Naive B cell (primary cell): Measurements from ENCODE around the gene AIFM3. TPM values are rescaled to one million over a fixed set of nuclear protein-coding genes. Genes with fewer than 3 reads are reported as not detected.

Source experiments
- ATAC-seq, 2 donors: fragments of 150-1000 bp; cut with Tn5 transposase; 2 replicates each; pipeline ENCODE4 v1.10.0; 2021; ENCODE audit warnings: low read depth in 2 of 2, mild to moderate bottlenecking in 2 of 2, moderate library complexity in 2 of 2
- DNase-seq: peaks from one replicate; pipeline ENCODE4 v3.0.0; 2022
- H3K27ac Mint-ChIP-seq, 6 donors: one replicate each; pipeline ENCODE4 v1.8.0; 2020 to 2022; ENCODE audit warnings: mild to moderate bottlenecking in 6 of 6, mixed read lengths in 6 of 6, moderate library complexity in 5 of 6, inconsistent platforms in 2 of 6
- H3K27me3 Mint-ChIP-seq, 3 donors: one replicate each; pipeline ENCODE4 v1.8.0; 2021 to 2022; ENCODE audit warnings: mixed read lengths in 3 of 3, mild to moderate bottlenecking in 1 of 3
- H3K36me3 Mint-ChIP-seq, 2 donors: one replicate each; pipeline ENCODE4 v1.8.0; 2020 to 2022; ENCODE audit warnings: mixed read lengths in 2 of 2, inconsistent platforms in 1 of 2, mild to moderate bottlenecking in 1 of 2
- H3K4me1 Mint-ChIP-seq, 3 donors: one replicate each; pipeline ENCODE4 v1.8.0; 2020 to 2022; ENCODE audit warnings: mixed read lengths in 3 of 3, inconsistent platforms in 1 of 3, mild to moderate bottlenecking in 1 of 3, moderate library complexity in 1 of 3
- H3K4me3 Mint-ChIP-seq, 8 donors: one replicate each; pipeline ENCODE4 v1.8.0; 2020 to 2022; ENCODE audit warnings: mild to moderate bottlenecking in 8 of 8, mixed read lengths in 8 of 8, moderate library complexity in 8 of 8, inconsistent platforms in 2 of 8
- H3K9me3 Mint-ChIP-seq, 7 donors: one replicate each; pipeline ENCODE4 v1.8.0; 2020 to 2022; ENCODE audit warnings: mixed read lengths in 7 of 7, mild to moderate bottlenecking in 5 of 7, inconsistent platforms in 2 of 7, moderate library complexity in 1 of 7
- polyA plus RNA-seq, 6 donors: library from polyadenylated mRNA; unstranded; fragments of 300-500 nt; fragmentation: Illumina TruSeq; gene quantifications; one replicate each; pipeline ENCODE4 v1.2.3, GENCODE V29; 2021; ENCODE audit warnings: low read depth in 6 of 6

Gene AIFM3
- polyA plus RNA-seq, 6 donors from 2014 or later, result 0.26 to 0.82 TPM; not detected in 4

GRCh38 chr22:20977019-20977418 lies 10.0 kb downstream of the AIFM3 start:
- DNase-seq, result no peak
- H3K4me3 Mint-ChIP-seq, result peak overlapping the region in 1 of 8 donors; percentile 55
- peaks cover 23 to 41% (median 31%) of the 10 kb centered on the region in 3 donors for H3K4me1 Mint-ChIP-seq
- peaks cover 0 to 37% (median 8%) of the 10 kb centered on the region in 3 donors for H3K27me3 Mint-ChIP-seq
- peaks cover 0 to 4% (median 0%) of the 10 kb centered on the region in 7 donors for H3K9me3 Mint-ChIP-seq
- no peaks in the 10 kb centered on the region for H3K36me3 Mint-ChIP-seq
- no peak for ATAC-seq
- H3K27ac Mint-ChIP-seq, result peak overlapping the region in 1 of 6 donors; percentile 34

DNA sequence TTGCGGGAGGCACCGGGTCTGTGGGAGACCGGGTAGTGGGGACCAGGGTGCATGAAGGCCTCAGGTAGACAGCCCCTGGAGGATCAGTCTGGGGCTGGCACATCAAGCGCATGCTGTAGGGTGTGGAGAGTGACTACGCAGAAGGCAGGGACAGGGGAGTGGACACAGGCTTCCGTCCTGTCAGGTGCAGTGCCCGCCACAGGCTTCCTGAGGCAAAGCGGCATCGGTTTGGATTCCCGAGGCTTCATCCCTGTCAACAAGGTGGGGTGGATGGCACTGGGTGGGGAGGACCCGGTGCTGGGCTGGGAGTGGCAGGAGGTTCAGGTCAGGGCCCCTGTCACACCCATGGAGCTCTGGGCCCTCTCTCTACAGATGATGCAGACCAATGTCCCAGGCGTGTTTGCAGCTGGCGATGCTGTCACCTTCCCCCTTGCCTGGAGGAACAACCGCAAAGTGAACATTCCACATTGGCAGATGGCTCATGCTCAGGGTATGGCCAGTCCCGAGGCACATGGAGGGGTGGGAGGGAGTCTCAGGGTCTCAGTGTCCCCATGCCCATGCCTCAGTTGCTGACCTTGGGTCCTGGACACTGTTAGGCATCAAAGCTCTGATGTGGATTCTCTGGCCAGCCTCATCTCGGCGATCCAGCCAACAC lies 10.6 kb downstream of the AIFM3 start:
- H3K4me1 Mint-ChIP-seq, result peaks cover 26 to 38% (median 32%) of the 10 kb centered on the region in 3 donors
- H3K27me3 Mint-ChIP-seq, result peaks cover 0 to 37% (median 8%) of the 10 kb centered on the region in 3 donors
- H3K36me3 Mint-ChIP-seq, result no peaks in the 10 kb centered on the region
- no peak overlapping the region for H3K27ac Mint-ChIP-seq
- DNase-seq (no peak), ATAC-seq (no peak)
- no peak overlapping the region for H3K4me3 Mint-ChIP-seq
- H3K9me3 Mint-ChIP-seq, result peaks cover 0 to 4% (median 0%) of the 10 kb centered on the region in 7 donors

- H3K27ac Mint-ChIP-seq, result peak overlapping the region in 1 of 6 donors; percentile 66
- DNase-seq (no peak), ATAC-seq (no peak)
- H3K27me3 Mint-ChIP-seq, result peaks cover 0 to 37% (median 8%) of the 10 kb centered on the region in 3 donors
- H3K36me3 Mint-ChIP-seq, result no peaks in the 10 kb centered on the region
- peaks cover 0 to 4% (median 0%) of the 10 kb centered on the region in 7 donors for H3K9me3 Mint-ChIP-seq
- peak overlapping the region in 2 of 8 donors; percentile 62 to 91 for H3K4me3 Mint-ChIP-seq
- peaks cover 29 to 40% (median 31%) of the 10 kb centered on the region in 3 donors for H3K4me1 Mint-ChIP-seq
Observed at GRCh38 chr22:20978419-20978818, 11.4 kb downstream of the AIFM3 start.

GRCh38 chr22:20979243-20979809 lies 12.3 kb downstream of the AIFM3 start:
- DNase-seq (peak; percentile 58), ATAC-seq (peak; percentile 70 to 76)
- Mint-ChIP-seq H3K36me3 (no peaks in the 10 kb centered on the region), H3K27me3 (peaks cover 0 to 37% (median 8%) of the 10 kb centered on the region in 3 donors), H3K9me3 (peaks cover 0 to 4% (median 0%) of the 10 kb centered on the region in 7 donors), H3K4me3 (peak overlapping the region; percentile 56 to 91 (median 74)), H3K4me1 (peaks cover 34 to 46% (median 40%) of the 10 kb centered on the region in 3 donors), H3K27ac (peak overlapping the region in 5 of 6 donors; percentile 14 to 94 (median 72))

GRCh38 chr22:20979940-20980453 lies 12.9 kb downstream of the AIFM3 start:
- Mint-ChIP-seq H3K27ac (peak overlapping the region in 2 of 6 donors; percentile 31 to 89), H3K36me3 (no peaks in the 10 kb centered on the region), H3K4me3 (peak overlapping the region in 6 of 8 donors; percentile 29 to 91 (median 54)), H3K27me3 (peaks cover 0 to 37% (median 8%) of the 10 kb centered on the region in 3 donors), H3K9me3 (peaks cover 0 to 4% (median 0%) of the 10 kb centered on the region in 7 donors), H3K4me1 (peaks cover 34 to 46% (median 40%) of the 10 kb centered on the region in 3 donors)
- no peak for ATAC-seq
- DNase-seq, result no peak

- peaks cover 34 to 46% (median 40%) of the 10 kb centered on the region in 3 donors for H3K4me1 Mint-ChIP-seq
- peak overlapping the region in 3 of 6 donors; percentile 79 to 90 (median 81) for H3K27ac Mint-ChIP-seq
- H3K9me3 Mint-ChIP-seq, result peaks cover 0 to 4% (median 0%) of the 10 kb centered on the region in 7 donors
- no peaks in the 10 kb centered on the region for H3K36me3 Mint-ChIP-seq
- H3K4me3 Mint-ChIP-seq, result peak overlapping the region in 7 of 8 donors; percentile 29 to 95 (median 89)
- no peak for DNase-seq
- peaks cover 0 to 34% (median 7%) of the 10 kb centered on the region in 3 donors for H3K27me3 Mint-ChIP-seq
- ATAC-seq, result no peak
Observed at GRCh38 chr22:20980523-20980922, 13.5 kb downstream of the AIFM3 start.

DNA sequence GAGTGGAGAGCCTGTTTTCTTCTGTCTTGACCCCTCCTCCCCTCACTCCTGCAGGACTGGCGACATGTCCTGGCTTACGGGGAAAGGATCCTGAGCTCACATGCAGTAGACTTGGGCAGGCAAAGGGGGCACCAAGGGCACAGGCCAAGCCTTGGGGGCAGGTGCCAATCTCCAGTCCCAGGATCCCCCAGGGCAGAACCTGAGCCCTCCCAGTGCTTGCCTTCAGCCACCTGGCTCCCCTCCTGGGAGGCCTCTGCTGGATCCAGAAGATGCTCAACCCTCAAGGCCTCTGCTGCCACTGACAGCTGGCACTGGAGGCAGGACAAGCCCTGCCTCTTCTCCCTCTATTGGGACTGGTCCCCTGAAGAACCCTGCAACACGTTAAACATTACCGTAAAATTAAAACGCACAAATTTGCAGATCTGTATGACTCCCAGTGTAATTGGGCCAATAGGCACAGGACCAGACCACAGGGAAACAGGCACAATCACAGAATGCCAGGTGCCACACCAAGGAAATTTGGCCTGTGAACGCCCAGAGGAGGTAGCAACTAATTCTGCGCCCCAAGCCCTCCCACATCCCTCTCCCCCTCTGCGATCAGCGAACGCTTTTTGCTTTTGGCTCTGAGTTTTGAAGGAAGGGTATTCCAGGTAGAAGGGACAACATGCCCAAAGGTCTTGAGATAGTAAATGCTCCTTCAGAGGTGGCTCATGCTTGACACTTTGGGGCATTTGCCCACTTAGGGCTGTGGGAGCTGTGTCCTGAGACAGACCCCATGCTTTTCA lies 14.1 kb downstream of the AIFM3 start:
- ATAC-seq (no peak), DNase-seq (no peak)
- H3K27ac Mint-ChIP-seq, result peak overlapping the region; percentile 79 to 95 (median 90)
- H3K4me3 Mint-ChIP-seq, result peak overlapping the region; percentile 86 to 96 (median 94)
- H3K4me1 Mint-ChIP-seq, result peaks cover 34 to 46% (median 40%) of the 10 kb centered on the region in 3 donors
- peaks cover 0 to 28% (median 1%) of the 10 kb centered on the region in 3 donors for H3K27me3 Mint-ChIP-seq
- H3K9me3 Mint-ChIP-seq, result peaks cover 0 to 4% (median 0%) of the 10 kb centered on the region in 7 donors
- H3K36me3 Mint-ChIP-seq, result no peaks in the 10 kb centered on the region

GRCh38 chr22:20981787-20982562 lies 14.9 kb downstream of the AIFM3 start, which contains the start of gene LZTR1:
LZTR1 (plus strand) TSS chr22:20982297; CDS start chr22:20982372, 75 bp downstream.
- Mint-ChIP-seq H3K36me3 (peaks cover 0 to 5% of the 10 kb centered on the region in 2 donors), H3K27ac (peak within 1 kb of the TSS; percentile 79 to 98 (median 90)), H3K9me3 (peaks cover 0 to 4% (median 0%) of the 10 kb centered on the region in 7 donors), H3K4me1 (peaks cover 38 to 46% (median 40%) of the 10 kb centered on the region in 3 donors), H3K4me3 (peak within 1 kb of the TSS; percentile 86 to 96 (median 94)), H3K27me3 (peaks cover 0 to 23% (median 0%) of the 10 kb centered on the region in 3 donors)
- peak; percentile 71 for DNase-seq
- ATAC-seq, result peak; percentile 73 to 78

- Mint-ChIP-seq H3K4me3 (peak overlapping the region; percentile 86 to 96 (median 94)), H3K9me3 (peaks cover 0 to 4% (median 0%) of the 10 kb centered on the region in 7 donors), H3K27me3 (peaks cover 0 to 17% (median 0%) of the 10 kb centered on the region in 3 donors), H3K36me3 (peaks cover 0 to 5% of the 10 kb centered on the region in 2 donors), H3K4me1 (peaks cover 38 to 46% (median 40%) of the 10 kb centered on the region in 3 donors), H3K27ac (peak overlapping the region; percentile 63 to 98 (median 80))
- ATAC-seq, result no peak
- no peak for DNase-seq
Observed at GRCh38 chr22:20982563-20982882, 15.5 kb downstream of the AIFM3 start.

DNA sequence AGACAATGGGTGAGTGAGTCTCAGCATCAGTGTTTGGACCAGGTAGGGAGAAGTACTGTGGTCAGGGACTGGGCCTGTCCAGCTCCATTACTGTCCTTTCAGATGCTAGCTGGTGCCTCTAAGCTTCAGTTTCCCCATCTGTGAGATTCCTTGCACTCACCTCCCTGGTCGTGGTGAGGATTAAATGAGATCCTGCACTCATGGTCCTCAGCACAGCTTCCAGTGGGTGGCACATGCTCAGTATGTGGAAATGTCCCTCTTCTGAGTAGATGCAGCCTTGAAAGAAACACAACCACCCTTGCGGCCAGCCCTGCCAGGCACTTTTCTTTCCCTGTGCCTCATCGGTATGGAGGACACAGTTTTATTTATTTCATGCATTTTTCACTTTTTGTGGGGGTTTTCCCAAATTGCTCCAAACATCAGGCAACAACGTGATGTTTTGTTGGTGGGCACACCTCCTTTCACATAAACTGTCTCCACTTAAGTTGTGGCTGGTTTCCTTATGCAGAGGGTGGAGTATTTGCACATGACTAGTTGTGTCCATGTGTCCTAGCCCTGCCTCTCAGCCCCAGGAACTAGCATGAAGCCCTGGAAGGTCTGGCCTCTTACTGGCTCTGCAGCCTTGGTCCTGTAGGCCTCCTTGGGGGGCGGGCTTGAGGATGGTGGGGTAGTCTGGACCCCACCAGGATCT lies 16.2 kb downstream of the AIFM3 start:
- Mint-ChIP-seq H3K27ac (peak overlapping the region in 1 of 6 donors; percentile 79), H3K27me3 (peaks cover 0 to 14% (median 0%) of the 10 kb centered on the region in 3 donors), H3K4me3 (peak overlapping the region; percentile 86 to 96 (median 94)), H3K36me3 (peaks cover 0 to 5% of the 10 kb centered on the region in 2 donors), H3K9me3 (peaks cover 0 to 4% (median 0%) of the 10 kb centered on the region in 7 donors), H3K4me1 (peaks cover 38 to 46% (median 40%) of the 10 kb centered on the region in 3 donors)
- ATAC-seq (no peak), DNase-seq (no peak)

- Mint-ChIP-seq H3K36me3 (peaks cover 0 to 5% of the 10 kb centered on the region in 2 donors), H3K4me3 (no peak overlapping the region), H3K27me3 (no peaks in the 10 kb centered on the region), H3K27ac (no peak overlapping the region), H3K4me1 (peaks cover 24 to 28% (median 26%) of the 10 kb centered on the region in 3 donors), H3K9me3 (no peaks in the 10 kb centered on the region)
- DNase-seq (no peak), ATAC-seq (no peak)
Observed at GRCh38 chr22:20985720-20986119, 18.7 kb downstream of the AIFM3 start.

DNA sequence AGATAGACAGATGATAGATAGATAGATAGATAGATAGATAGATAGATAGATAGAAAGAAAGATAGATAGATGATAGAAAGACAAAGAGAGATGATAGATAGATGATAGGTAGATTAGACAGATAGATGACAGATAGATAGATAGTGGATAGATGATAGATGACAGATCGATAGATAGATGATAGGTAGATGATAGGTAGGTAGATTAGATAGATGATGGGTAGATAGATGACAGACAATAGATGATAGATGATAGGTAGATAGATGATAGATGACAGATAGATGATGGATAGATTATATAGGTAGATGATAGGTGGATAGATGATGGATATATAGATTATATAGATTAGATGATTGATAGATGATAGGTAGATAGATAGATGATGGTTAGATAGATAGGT lies 19.3 kb downstream of the AIFM3 start:
- peaks cover 18 to 22% (median 20%) of the 10 kb centered on the region in 3 donors for H3K4me1 Mint-ChIP-seq
- no peak overlapping the region for H3K4me3 Mint-ChIP-seq
- no peaks in the 10 kb centered on the region for H3K27me3 Mint-ChIP-seq
- peaks cover 0 to 5% of the 10 kb centered on the region in 2 donors for H3K36me3 Mint-ChIP-seq
- DNase-seq (no peak), ATAC-seq (no peak)
- no peaks in the 10 kb centered on the region for H3K9me3 Mint-ChIP-seq
- no peak overlapping the region for H3K27ac Mint-ChIP-seq
